ENCODE results near the gene EPB41L2. TPM values are rescaled to one million over a fixed set of nuclear protein-coding genes. Genes with fewer than 3 reads are reported as not detected.

EPB41L2 gene
- total RNA-seq, 2 donors from 2014 or later, result 43.5 to 47.2 TPM

- Histone ChIP-seq H3K4me3 (no peak overlapping the region), H3K36me3 (replicated peaks in 1 of 2; ENCODE audit: insufficient read depth in 1 of 2, low read depth in 2 of 2) (no peaks in the 10 kb centered on the region), H3K27me3 (no peaks in the 10 kb centered on the region), H3K27ac (no peak overlapping the region), H3K4me1 (no peaks in the 10 kb centered on the region), H3K9me3 (no peaks in the 10 kb centered on the region)
- ATAC-seq (no peak), DNase-seq (no peak)
- no peak for TF ChIP-seq POLR2A (IDR thresholded peaks at IDR 0.05)
- TF ChIP-seq CTCF (IDR thresholded peaks at IDR 0.05), result no peak
- intact Hi-C loops (cut with DNase I), result no loop called here
- WGBS, 2 donors, result 85 to 91% methylated on average over 3 of the region's 3 CpGs
These were observed 20.6 kb upstream of the EPB41L2 start for GRCh38 chr6:131083687-131084086.

DNA sequence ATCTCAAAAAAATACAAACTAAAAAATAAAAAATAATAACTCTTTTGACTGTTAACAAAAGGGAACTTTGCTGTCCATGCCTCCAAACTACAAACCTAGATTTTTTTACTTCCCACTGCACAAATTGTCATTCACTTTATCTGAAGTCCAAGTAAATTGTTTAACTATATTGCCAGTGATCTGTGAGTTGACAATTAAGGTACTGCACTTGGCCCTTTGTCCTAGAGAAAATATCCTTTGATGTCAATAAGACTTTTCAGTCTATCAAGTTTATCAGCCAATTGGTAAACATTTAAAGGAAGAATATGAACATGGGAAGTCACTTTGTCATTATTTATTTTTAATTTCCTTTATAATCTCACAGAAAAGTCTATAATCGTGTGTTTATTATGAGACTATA is 19.3 kb upstream of the EPB41L2 start:
- H3K4me1 ChIP-seq, result no peaks in the 10 kb centered on the region
- ATAC-seq (no peak), DNase-seq (no peak)
- H3K9me3 ChIP-seq, result no peaks in the 10 kb centered on the region
- no peaks in the 10 kb centered on the region for H3K27me3 ChIP-seq
- intact Hi-C loops (cut with DNase I), result no loop called here
- no peak overlapping the region for H3K27ac ChIP-seq
- WGBS, 2 donors, result 58 to 63% methylated on average over 1 of the region's 1 CpG
- H3K36me3 ChIP-seq (replicated peaks in 1 of 2; ENCODE audit: insufficient read depth in 1 of 2, low read depth in 2 of 2), result no peaks in the 10 kb centered on the region
- no peak overlapping the region for H3K4me3 ChIP-seq
- TF ChIP-seq POLR2A (IDR thresholded peaks at IDR 0.05) (no peak), CTCF (IDR thresholded peaks at IDR 0.05) (no peak)

- WGBS, 2 donors, result 81 to 86% methylated on average over 6 of the region's 6 CpGs
These were observed 17.0 kb upstream of the EPB41L2 start for GRCh38 chr6:131080084-131080483.

DNA sequence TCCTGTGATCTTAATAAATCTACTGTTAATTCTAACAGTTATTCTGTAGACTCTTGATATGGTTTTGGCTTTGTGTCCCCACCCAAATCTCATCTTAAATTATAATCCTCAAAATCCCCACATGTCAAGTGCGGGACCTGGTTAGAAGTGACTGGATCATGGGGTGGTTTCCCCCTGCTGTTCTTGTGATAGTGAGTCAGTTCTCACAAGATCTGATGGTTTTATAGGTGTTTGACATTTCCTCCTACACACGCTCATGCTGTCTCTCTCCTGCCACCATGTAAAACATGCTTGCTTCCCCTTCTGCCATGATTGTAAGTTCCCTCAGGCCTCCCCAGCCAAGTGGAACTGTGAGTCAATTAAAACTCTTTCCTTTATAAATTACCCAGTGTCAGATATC is 10.5 kb upstream of the EPB41L2 start:
- ATAC-seq, result no peak
- Histone ChIP-seq H3K4me3 (no peak overlapping the region), H3K36me3 (replicated peaks in 1 of 2; ENCODE audit: insufficient read depth in 1 of 2, low read depth in 2 of 2) (no peaks in the 10 kb centered on the region), H3K27me3 (no peaks in the 10 kb centered on the region), H3K27ac (no peak overlapping the region), H3K4me1 (no peaks in the 10 kb centered on the region), H3K9me3 (no peaks in the 10 kb centered on the region)
- TF ChIP-seq CTCF (IDR thresholded peaks at IDR 0.05) (no peak), POLR2A (IDR thresholded peaks at IDR 0.05) (no peak)
- DNase-seq, result no peak
- WGBS, 2 donors, result 98 to 100% methylated on average over 2 of the region's 2 CpGs
- intact Hi-C loops (cut with DNase I), result no loop called here

More at GRCh38 chr6:131080084-131080483, 17.0 kb upstream of the EPB41L2 start:
- no peaks in the 10 kb centered on the region for H3K4me1 ChIP-seq
- TF ChIP-seq CTCF (IDR thresholded peaks at IDR 0.05) (no peak), POLR2A (IDR thresholded peaks at IDR 0.05) (no peak)
- H3K9me3 ChIP-seq, result no peaks in the 10 kb centered on the region
- H3K4me3 ChIP-seq, result no peak overlapping the region
- no peak for ATAC-seq
- intact Hi-C loops (cut with DNase I), result no loop called here
- H3K36me3 ChIP-seq (replicated peaks in 1 of 2; ENCODE audit: insufficient read depth in 1 of 2, low read depth in 2 of 2), result no peaks in the 10 kb centered on the region
- no peak overlapping the region for H3K27ac ChIP-seq
- no peaks in the 10 kb centered on the region for H3K27me3 ChIP-seq
- no peak for DNase-seq

GRCh38 chr6:131070061-131070460 is 7.0 kb upstream of the EPB41L2 start:
- no peak overlapping the region for H3K4me3 ChIP-seq
- no peaks in the 10 kb centered on the region for H3K27me3 ChIP-seq
- no peak for DNase-seq
- H3K4me1 ChIP-seq, result no peaks in the 10 kb centered on the region
- no peaks in the 10 kb centered on the region for H3K36me3 ChIP-seq (replicated peaks in 1 of 2; ENCODE audit: insufficient read depth in 1 of 2, low read depth in 2 of 2)
- no peaks in the 10 kb centered on the region for H3K9me3 ChIP-seq
- intact Hi-C loops (cut with DNase I), result no loop called here
- ATAC-seq, result no peak
- 85 to 92% methylated on average over 3 of the region's 3 CpGs for WGBS, 2 donors
- TF ChIP-seq CTCF (IDR thresholded peaks at IDR 0.05), result no peak
- no peak for TF ChIP-seq POLR2A (IDR thresholded peaks at IDR 0.05)
- H3K27ac ChIP-seq, result no peak overlapping the region

All from body of pancreas (tissue), 4 donors.